ENCODE measurements around the gene MYOCD.

DNA sequence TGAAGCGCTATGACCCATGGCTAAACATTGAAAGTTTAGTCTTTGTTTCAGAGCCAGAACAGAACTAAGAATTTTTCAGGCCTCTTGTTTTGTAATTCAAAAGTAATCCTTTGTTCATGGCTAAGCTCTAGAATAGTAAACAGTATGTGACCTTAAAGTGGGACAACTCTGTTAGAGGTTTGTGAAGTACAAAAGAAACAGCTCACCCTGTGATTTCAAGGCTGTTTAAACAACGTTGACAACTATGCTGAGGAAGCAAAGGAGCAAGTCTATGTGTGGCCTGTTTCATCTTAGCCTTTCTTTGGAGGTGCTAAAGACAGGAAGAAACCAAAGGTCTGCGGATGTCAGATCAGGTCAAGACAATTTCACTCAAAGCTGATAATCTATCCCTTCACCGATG lies 40.4 kb downstream of the MYOCD start:
- TF ChIP-seq POLR2A (IDR thresholded peaks at IDR 0.05): no peak
- TF ChIP-seq CTCF (IDR thresholded peaks at IDR 0.05): no peak
- no peak for TF ChIP-seq EP300 (IDR thresholded peaks at IDR 0.05)
- TF ChIP-seq POLR2AphosphoS5 (IDR thresholded peaks at IDR 0.05): no peak

All from stomach (tissue), 4 donors.